ENCODE data around the gene PA2G4. TPM values are rescaled to one million over a fixed set of nuclear protein-coding genes. Genes with fewer than 3 reads are reported as not detected.

Gene PA2G4
- total RNA-seq, 1 experiment from 2014 or later = 205 TPM

DNA sequence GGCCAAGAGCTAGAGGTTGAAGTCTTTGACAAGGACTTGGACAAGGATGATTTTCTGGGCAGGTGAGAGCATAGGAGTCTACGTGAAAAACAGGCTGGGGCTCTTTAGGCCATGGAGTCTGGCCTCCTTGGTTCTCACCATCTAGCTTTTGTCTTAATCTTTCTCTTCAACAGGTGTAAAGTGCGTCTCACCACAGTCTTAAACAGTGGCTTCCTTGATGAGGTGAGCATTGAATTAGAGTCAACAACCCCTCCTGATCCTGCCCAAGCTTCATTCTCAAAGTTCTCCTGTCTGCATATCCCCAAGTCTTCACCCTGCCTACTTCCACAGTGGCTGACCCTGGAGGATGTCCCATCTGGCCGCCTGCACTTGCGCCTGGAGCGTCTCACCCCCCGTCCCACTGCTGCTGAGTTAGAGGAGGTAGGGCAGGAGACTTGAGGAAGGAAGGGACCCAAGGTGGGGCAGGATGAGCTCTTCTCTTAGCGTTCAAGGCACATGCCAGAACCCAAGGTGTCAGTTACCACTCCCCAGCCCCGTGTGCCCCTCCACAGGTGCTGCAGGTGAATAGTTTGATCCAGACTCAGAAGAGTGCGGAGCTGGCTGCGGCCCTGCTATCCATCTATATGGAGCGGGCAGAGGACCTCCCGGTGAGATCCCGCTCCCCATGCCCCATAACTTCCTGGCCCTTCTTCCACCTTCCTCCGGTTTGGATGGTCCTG, 33.7 kb downstream of the PA2G4 start:
- DNase-seq (ENCODE audit: unreplicated experiment) = no peak
- TF ChIP-seq CTCF (IDR thresholded peaks at IDR 0.05; ENCODE audit: unreplicated experiment) = no peak
- ChIA-PET CTCF (interaction anchor here (0.7 to 1.0 kb wide), 4 partner anchors 11 to 27 kb away, joined by 3 to 4 read pairs (median 3); no protein-coding TSS in a partner anchor), POLR2A (interaction anchor here (1.3 to 3.4 kb wide), 3 partner anchors 9 to 14 kb away, joined by 3 to 20 read pairs (median 7); partner anchors contain the start of gene ESYT1)
- Mint-ChIP-seq H3K27me3 (ENCODE audit: insufficient read depth, unreplicated experiment) (no peaks in the 10 kb centered on the region), H3K27ac (ENCODE audit: low read depth, unreplicated experiment) (no peak overlapping the region), H3K4me3 (ENCODE audit: unreplicated experiment) (no peak overlapping the region), H3K36me3 (ENCODE audit: insufficient read depth, unreplicated experiment) (peaks cover 94% of the 10 kb centered on the region), H3K9me3 (ENCODE audit: unreplicated experiment) (no peaks in the 10 kb centered on the region), H3K4me1 (ENCODE audit: insufficient read depth, unreplicated experiment) (peaks cover 9% of the 10 kb centered on the region)
- BruUV-seq (replicated peaks) = no TSS peak
- intact Hi-C loops (cut with micrococcal nuclease) = no loop called here

- peaks cover 73% of the 10 kb centered on the region for H3K36me3 Mint-ChIP-seq (ENCODE audit: insufficient read depth, unreplicated experiment)
These were observed 37.8 kb downstream of the PA2G4 start for GRCh38 chr12:56141946-56142784.

GRCh38 chr12:56143217-56143616, 38.9 kb downstream of the PA2G4 start:
- ChIA-PET POLR2A (interaction anchor here (1.4 to 2.4 kb wide), 2 partner anchors 9 to 17 kb away, joined by 5 to 7 read pairs; partner anchors contain the start of gene MYL6B), CTCF (interaction anchor here (1.0 to 1.5 kb wide), 4 partner anchors 13 to 37 kb away, joined by 3 to 4 read pairs (median 3); partner anchors contain the start of gene ESYT1)
- H3K36me3 Mint-ChIP-seq (ENCODE audit: insufficient read depth, unreplicated experiment) = peaks cover 63% of the 10 kb centered on the region
- intact Hi-C loops (cut with micrococcal nuclease) = no loop called here
- no peaks in the 10 kb centered on the region for H3K27me3 Mint-ChIP-seq (ENCODE audit: insufficient read depth, unreplicated experiment)
- no peak for DNase-seq (ENCODE audit: unreplicated experiment)
- no peak overlapping the region for H3K27ac Mint-ChIP-seq (ENCODE audit: low read depth, unreplicated experiment)
- peaks cover 19% of the 10 kb centered on the region for H3K4me1 Mint-ChIP-seq (ENCODE audit: insufficient read depth, unreplicated experiment)
- BruUV-seq (replicated peaks) = no TSS peak
- no peak overlapping the region for H3K4me3 Mint-ChIP-seq (ENCODE audit: unreplicated experiment)
- no peak for TF ChIP-seq CTCF (IDR thresholded peaks at IDR 0.05; ENCODE audit: unreplicated experiment)
- H3K9me3 Mint-ChIP-seq (ENCODE audit: unreplicated experiment) = no peaks in the 10 kb centered on the region

More at GRCh38 chr12:56141946-56142784, 37.8 kb downstream of the PA2G4 start:
- H3K4me3 Mint-ChIP-seq (ENCODE audit: unreplicated experiment) = no peak overlapping the region
- TF ChIP-seq CTCF (IDR thresholded peaks at IDR 0.05; ENCODE audit: unreplicated experiment) = no peak
- H3K27me3 Mint-ChIP-seq (ENCODE audit: insufficient read depth, unreplicated experiment) = no peaks in the 10 kb centered on the region
- ChIA-PET CTCF (interaction anchor here (0.6 to 1.6 kb wide), 4 partner anchors 10 to 125 kb away, joined by 3 to 4 read pairs (median 4); partner anchors contain the start of genes COQ10A, ESYT1 and MYL6B), POLR2A (interaction anchor here (1.4 to 2.4 kb wide), 2 partner anchors 10 to 16 kb away, joined by 5 to 7 read pairs; partner anchors contain the start of gene MYL6B)
- BruUV-seq (replicated peaks) = no TSS peak
- no peak overlapping the region for H3K27ac Mint-ChIP-seq (ENCODE audit: low read depth, unreplicated experiment)
- intact Hi-C loops (cut with micrococcal nuclease) = no loop called here
- H3K9me3 Mint-ChIP-seq (ENCODE audit: unreplicated experiment) = no peaks in the 10 kb centered on the region
- peaks cover 19% of the 10 kb centered on the region for H3K4me1 Mint-ChIP-seq (ENCODE audit: insufficient read depth, unreplicated experiment)
- no peak for DNase-seq (ENCODE audit: unreplicated experiment)

- Mint-ChIP-seq H3K27me3 (ENCODE audit: insufficient read depth, unreplicated experiment) (no peaks in the 10 kb centered on the region), H3K4me1 (ENCODE audit: insufficient read depth, unreplicated experiment) (peaks cover 19% of the 10 kb centered on the region), H3K27ac (ENCODE audit: low read depth, unreplicated experiment) (no peak overlapping the region), H3K36me3 (ENCODE audit: insufficient read depth, unreplicated experiment) (peaks cover 56% of the 10 kb centered on the region), H3K9me3 (ENCODE audit: unreplicated experiment) (no peaks in the 10 kb centered on the region), H3K4me3 (ENCODE audit: unreplicated experiment) (no peak overlapping the region)
- CTCF ChIA-PET = interaction anchor here (0.6 to 1.1 kb wide), 5 partner anchors 14 to 981 kb away, joined by 3 to 4 read pairs (median 3); partner anchors contain the start of gene ESYT1
- POLR2A ChIA-PET = interaction anchor here (1.4 to 2.4 kb wide), 3 partner anchors 8 to 18 kb away, joined by 5 to 10 read pairs (median 7); partner anchors contain the start of genes MYL6 and MYL6B
- no peak for DNase-seq (ENCODE audit: unreplicated experiment)
- intact Hi-C loops (cut with micrococcal nuclease) = no loop called here
- no peak for TF ChIP-seq CTCF (IDR thresholded peaks at IDR 0.05; ENCODE audit: unreplicated experiment)
- no TSS peak for BruUV-seq (replicated peaks)
These were observed 39.5 kb downstream of the PA2G4 start for GRCh38 chr12:56143870-56144269.

Measured in MCF 10A (cell line).